ENCODE data around the gene S100A10. TPM values are rescaled to one million over a fixed set of nuclear protein-coding genes. Genes with fewer than 3 reads are reported as not detected.

S100A10 gene
- total and polyA plus RNA-seq, 2 of the 4 experiments (the other 2 are of a cell fraction), result 86.0 to 277 TPM

GRCh38 chr1:151958959-151959358, 34.7 kb downstream of the S100A10 start:
- POLR2A ChIA-PET (ENCODE audit: unreplicated experiment), result no interaction called here
- CTCF ChIA-PET, result no interaction called here

More at GRCh38 chr1:151958959-151959358, 34.7 kb downstream of the S100A10 start:
- Histone ChIP-seq H3K23ac (ENCODE audit: low read depth, low read length) (no peak overlapping the region), H2BK120ac (ENCODE audit: low read depth, low read length) (no peak overlapping the region), H3K9ac (ENCODE audit: low read depth, low read length) (no peak overlapping the region), H2BK20ac (ENCODE audit: low read depth, low read length) (no peak overlapping the region), H2AK5ac (ENCODE audit: low read depth, low read length) (no peak overlapping the region), H3K27ac (ENCODE audit: insufficient read depth, low read length) (no peak overlapping the region), H3K27me3 (ENCODE audit: control insufficient read depth, insufficient read depth, low read length) (no peaks in the 10 kb centered on the region; the same call in 1 of the 2 replicates), H3K18ac (ENCODE audit: low read depth, low read length) (no peak overlapping the region), H3K4ac (ENCODE audit: low read depth, low read length) (no peak overlapping the region), H4K91ac (ENCODE audit: insufficient read depth, low read depth, low read length) (no peak overlapping the region), H3K56ac (ENCODE audit: extremely low read depth, insufficient read depth, low read length) (no peak overlapping the region), H3K36me3 (ENCODE audit: control insufficient read depth, insufficient read depth, low read length) (no peaks in the 10 kb centered on the region), H3K9me3 (ENCODE audit: control insufficient read depth, insufficient read depth, low read length) (no peaks in the 10 kb centered on the region), H3K14ac (replicated peaks; ENCODE audit: low read depth, low read length) (no peak overlapping the region), H4K8ac (ENCODE audit: low read depth in 2 of 2, low read length in 2 of 2) (no peak overlapping the region), H2BK15ac (ENCODE audit: low read depth, low read length) (no peak overlapping the region), H4K20me1 (ENCODE audit: insufficient read depth, low read length) (no peaks in the 10 kb centered on the region), H2BK5ac (ENCODE audit: low read depth, low read length, poor library complexity, severe bottlenecking) (no peak overlapping the region), H3K4me2 (ENCODE audit: low read depth, low read length) (no peak overlapping the region), H3K79me1 (ENCODE audit: low read depth in 1 of 2, low read length in 2 of 2) (no peaks in the 10 kb centered on the region), H4K5ac (ENCODE audit: low read depth, low read length) (no peak overlapping the region), H3K4me3 (ENCODE audit: insufficient read depth, low read depth, low read length) (no peak overlapping the region), H2AFZ (replicated peaks; ENCODE audit: low read length, poor library complexity) (no peak overlapping the region), H3K4me1 (ENCODE audit: control insufficient read depth, insufficient read depth, low read length) (no peaks in the 10 kb centered on the region), H2AK9ac (replicated peaks; ENCODE audit: low read depth, low read length, poor library complexity) (no peak overlapping the region), H3K9me1 (ENCODE audit: insufficient read depth, low read length) (no peaks in the 10 kb centered on the region)
- no peak for TF ChIP-seq SMC3 (IDR thresholded peaks at IDR 0.05; ENCODE audit: low read depth, low read length)
- TF ChIP-seq MAFK (IDR thresholded peaks at IDR 0.05; ENCODE audit: low read depth, low read length), result no peak
- TF ChIP-seq MAZ (IDR thresholded peaks at IDR 0.05; ENCODE audit: borderline replicate concordance, low read depth, low read length), result no peak
- intact Hi-C loops (cut with micrococcal nuclease), result no loop called here
- no peak for ATAC-seq (ENCODE audit: low read depth)
- dilution Hi-C loops (cut with HindIII; ENCODE audit: low sequenced_read_pairs, unreplicated experiment), result no loop called here
- in situ Hi-C loops (cut with MboI; ENCODE audit: low sequenced_read_pairs), result no loop called here
- no peak for DNase-seq
- WGBS, 2 experiments (ENCODE audit: extremely low coverage in 2 of 2, insufficient read length in 1 of 2), result no CpG with 5 or more reads among the region's 2 CpGs
- no TSS peak for BruUV-seq (replicated peaks)

All from IMR-90 (cell line).